HG03159 (cell line): Measurements from ENCODE around the gene IL19.

Source experiments
- ATAC-seq: cut with Tn5 transposase; IDR thresholded peaks from one replicate; pipeline ENCODE4 v1.9.1; 2021; ENCODE audit warnings: mild to moderate bottlenecking, moderate library complexity; ENCODE audit not compliant: unreplicated experiment

IL19 gene

GRCh38 chr1:206770531-206771337 lies at the start of gene IL19:
TSS of gene IL19 (plus strand) at chr1:206770773. CDS start at chr1:206836663, 65,890 bp downstream.
- no peak for ATAC-seq

GRCh38 chr1:206721454-206721853 lies 49.1 kb upstream of the IL19 start:
- no peak for ATAC-seq

GRCh38 chr1:206722751-206723461 lies 47.7 kb upstream of the IL19 start:
- no peak for ATAC-seq

GRCh38 chr1:206723462-206723804 lies 47.1 kb upstream of the IL19 start:
- ATAC-seq: no peak

GRCh38 chr1:206723805-206724472 lies 46.6 kb upstream of the IL19 start:
- no peak for ATAC-seq

GRCh38 chr1:206725109-206725963 lies 45.2 kb upstream of the IL19 start:
- no peak for ATAC-seq

- no peak for ATAC-seq
Observed at GRCh38 chr1:206727981-206728696, 42.4 kb upstream of the IL19 start.

GRCh38 chr1:206728697-206728987 lies 41.9 kb upstream of the IL19 start:
- no peak for ATAC-seq

GRCh38 chr1:206729050-206729449 lies 41.5 kb upstream of the IL19 start:
- ATAC-seq: no peak

GRCh38 chr1:206729507-206729906 lies 41.1 kb upstream of the IL19 start:
- ATAC-seq: no peak

GRCh38 chr1:206732508-206732907 lies 38.1 kb upstream of the IL19 start:
- no peak for ATAC-seq

GRCh38 chr1:206732992-206733391 lies 37.6 kb upstream of the IL19 start:
- no peak for ATAC-seq

- ATAC-seq: no peak
Observed at GRCh38 chr1:206734499-206735142, 36.0 kb upstream of the IL19 start.

GRCh38 chr1:206735553-206736031 lies 35.0 kb upstream of the IL19 start:
- no peak for ATAC-seq

- no peak for ATAC-seq
Observed at GRCh38 chr1:206736878-206737728, 33.5 kb upstream of the IL19 start.

- ATAC-seq: no peak
Observed at GRCh38 chr1:206737729-206738201, 32.8 kb upstream of the IL19 start.

GRCh38 chr1:206738370-206739366 lies 31.9 kb upstream of the IL19 start:
- peak; percentile 3 for ATAC-seq
